ENCODE data around the gene CDKN2B-AS1. TPM values are rescaled to one million over a fixed set of nuclear protein-coding genes. Genes with fewer than 3 reads are reported as not detected.
"Not testable (repeated sequence)": the region's sequence is repeated elsewhere in the genome, so short reads cannot be mapped to it uniquely, and the experiment has no call there.

The CDKN2B-AS1 gene
- 1 to 10 TPM in 5 of 6 donors, not detected in 1; 1.3 to 3.0 (median 1.7) TPM for total RNA-seq

- 1 to 2% methylated on average over 14 to 35 of the region's 43 CpGs for WGBS, 2 donors
- peak; percentile 52 to 76 for ATAC-seq (ENCODE audit: low FRiP score in 2 of 2)
- Histone ChIP-seq H3K9me3 (no peaks in the 10 kb centered on the region), H3K36me3 (no peaks in the 10 kb centered on the region), H3K4me3 (peak within 1 kb of the TSS; percentile 74 to 96 (median 88)), H3K4me1 (peaks cover 11 to 21% (median 12%) of the 10 kb centered on the region in 4 donors), H3K27me3 (peaks cover 0 to 10% (median 5%) of the 10 kb centered on the region in 4 donors), H3K27ac (peak within 1 kb of the TSS; percentile 88 to 90 (median 90))
- TF ChIP-seq POLR2A (IDR thresholded peaks at IDR 0.05) (no peak), POLR2AphosphoS5 (IDR thresholded peaks at IDR 0.05) (no peak), EP300 (IDR thresholded peaks at IDR 0.05) (no peak), CTCF (IDR thresholded peaks at IDR 0.05) (no peak)
- DNase-seq: peak; percentile 49 to 90
Observed at GRCh38 chr9:21994556-21995005, at the start of gene CDKN2B-AS1. Gene CDKN2B-AS1 (plus strand): TSS chr9:21994791.

- TF ChIP-seq POLR2A (IDR thresholded peaks at IDR 0.05) (no peak), POLR2AphosphoS5 (IDR thresholded peaks at IDR 0.05) (no peak), EP300 (IDR thresholded peaks at IDR 0.05) (no peak), CTCF (IDR thresholded peaks at IDR 0.05) (no peak)
- ATAC-seq (ENCODE audit: low FRiP score in 2 of 2) (no peak), DNase-seq (no peak)
- no peaks in the 10 kb centered on the region for H3K9me3 ChIP-seq
- no peaks in the 10 kb centered on the region for H3K36me3 ChIP-seq
- H3K4me3 ChIP-seq: no peak overlapping the region
- 80 to 100% methylated on average over 1 to 2 of the region's 2 CpGs for WGBS, 2 donors
- no peak overlapping the region for H3K27ac ChIP-seq
- H3K4me1 ChIP-seq: no peaks in the 10 kb centered on the region
- H3K27me3 ChIP-seq: no peaks in the 10 kb centered on the region
Observed at GRCh38 chr9:21945606-21946005, 49.0 kb upstream of the CDKN2B-AS1 start.

- WGBS, 2 donors: 79% methylated on average over 2 of the region's 2 CpGs; no CpG with 5 or more reads in 1 of the 2 donors
- no peaks in the 10 kb centered on the region for H3K36me3 ChIP-seq
- H3K4me3 ChIP-seq: no peak overlapping the region
- no peaks in the 10 kb centered on the region for H3K4me1 ChIP-seq
- no peaks in the 10 kb centered on the region for H3K27me3 ChIP-seq
- TF ChIP-seq POLR2A (IDR thresholded peaks at IDR 0.05) (no peak), EP300 (IDR thresholded peaks at IDR 0.05) (no peak), CTCF (IDR thresholded peaks at IDR 0.05) (no peak), POLR2AphosphoS5 (IDR thresholded peaks at IDR 0.05) (no peak)
- DNase-seq: no peak
- ATAC-seq (ENCODE audit: low FRiP score in 2 of 2): no peak
- H3K27ac ChIP-seq: no peak overlapping the region
- H3K9me3 ChIP-seq: peaks cover 0 to 4% (median 1%) of the 10 kb centered on the region in 4 donors
Observed at GRCh38 chr9:21958833-21959232, 35.8 kb upstream of the CDKN2B-AS1 start.

- not testable (repeated sequence) for H3K4me1 ChIP-seq; H3K4me3 ChIP-seq; H3K36me3 ChIP-seq; H3K27me3 ChIP-seq; H3K27ac ChIP-seq; ATAC-seq (ENCODE audit: low FRiP score in 2 of 2); H3K9me3 ChIP-seq
- peak in 1 of 2 donors; percentile 72 for DNase-seq
- 96% methylated on average over 23 of the region's 33 CpGs; no CpG with 5 or more reads in 1 of the 2 donors for WGBS, 2 donors
Observed at GRCh38 chr9:21959268-21959667, 35.3 kb upstream of the CDKN2B-AS1 start.

- H3K4me1 ChIP-seq: peaks cover 9 to 14% (median 10%) of the 10 kb centered on the region in 4 donors
- DNase-seq (no peak), ATAC-seq (ENCODE audit: low FRiP score in 2 of 2) (no peak)
- H3K4me3 ChIP-seq: no peak overlapping the region
- peaks cover 5 to 21% (median 18%) of the 10 kb centered on the region in 4 donors for H3K27me3 ChIP-seq
- 84 to 93% methylated on average over 2 of the region's 2 CpGs for WGBS, 2 donors
- peaks cover 0 to 4% (median 1%) of the 10 kb centered on the region in 4 donors for H3K9me3 ChIP-seq
- no peak overlapping the region for H3K27ac ChIP-seq
- TF ChIP-seq CTCF (IDR thresholded peaks at IDR 0.05): no peak
- TF ChIP-seq EP300 (IDR thresholded peaks at IDR 0.05): no peak
- no peak for TF ChIP-seq POLR2AphosphoS5 (IDR thresholded peaks at IDR 0.05)
- TF ChIP-seq POLR2A (IDR thresholded peaks at IDR 0.05): no peak
- H3K36me3 ChIP-seq: no peaks in the 10 kb centered on the region
Observed at GRCh38 chr9:21961569-21961968, 33.0 kb upstream of the CDKN2B-AS1 start.
